ENCODE data around the gene MGMT.

Gene MGMT

GRCh38 chr10:129522041-129522585 lies 55.1 kb downstream of the MGMT start:
- DNase-seq, result no peak

DNA sequence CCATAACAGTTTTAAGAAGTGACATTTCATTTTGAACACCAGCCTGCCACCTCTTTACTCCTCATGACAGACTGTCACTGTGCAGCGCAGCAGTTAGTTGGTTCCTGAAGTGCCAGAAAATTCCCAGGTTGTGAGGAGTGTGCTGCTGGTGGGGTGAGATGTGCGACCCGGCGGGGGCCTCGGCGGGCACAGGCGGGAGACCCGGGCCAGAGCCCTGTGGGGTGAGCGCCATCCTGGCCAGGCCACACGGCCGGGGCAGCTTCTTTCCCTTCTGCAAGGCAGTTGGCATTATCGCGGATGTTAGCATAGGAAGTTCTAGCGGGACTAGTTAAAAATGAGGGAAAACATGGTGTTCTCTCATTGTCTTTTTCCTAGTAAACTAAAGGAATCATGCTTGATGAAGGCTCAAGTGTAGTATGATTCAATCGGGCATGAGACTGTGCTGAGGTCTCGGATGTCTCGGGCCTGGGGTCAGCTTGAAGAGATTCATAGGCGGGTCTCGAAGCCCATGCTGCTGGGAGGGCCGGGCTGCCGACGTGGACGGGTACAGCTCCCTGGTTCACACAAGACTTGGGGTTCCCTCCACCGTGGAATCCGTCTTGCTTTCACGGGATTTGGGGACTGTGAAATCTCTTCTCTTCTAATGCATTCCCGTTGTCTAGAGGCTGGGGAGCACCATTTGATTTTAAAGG lies 56.1 kb downstream of the MGMT start:
- no peak for DNase-seq

GRCh38 chr10:129523723-129524316 lies 56.8 kb downstream of the MGMT start:
- no peak for DNase-seq

DNA sequence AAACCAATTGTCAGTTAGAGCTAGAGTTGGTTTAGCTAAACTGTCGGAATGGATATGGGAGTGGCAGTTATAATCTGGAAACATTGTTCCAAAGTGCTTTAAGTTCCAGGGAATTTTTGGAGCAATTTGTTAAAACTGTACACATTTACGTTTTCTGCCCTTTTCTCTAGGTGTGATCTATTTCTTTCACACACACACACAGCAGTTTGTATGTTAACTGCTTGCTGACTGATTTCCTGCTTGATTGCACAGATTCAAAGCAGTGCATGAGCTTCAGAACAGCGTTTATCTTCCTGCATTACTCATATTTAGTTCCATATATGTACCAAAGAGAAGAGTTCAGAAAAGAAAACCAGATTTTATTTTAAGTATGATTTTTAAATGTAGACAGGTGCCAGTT lies 57.9 kb downstream of the MGMT start:
- no peak for DNase-seq

- no peak for DNase-seq
Measured at GRCh38 chr10:129525401-129525801, 58.4 kb downstream of the MGMT start.

- DNase-seq, result no peak
Measured at GRCh38 chr10:129526943-129527342, 59.9 kb downstream of the MGMT start.

- no peak for DNase-seq
Measured at GRCh38 chr10:129528376-129528978, 61.4 kb downstream of the MGMT start.

GRCh38 chr10:129530581-129530980 lies 63.5 kb downstream of the MGMT start:
- no peak for DNase-seq

DNA sequence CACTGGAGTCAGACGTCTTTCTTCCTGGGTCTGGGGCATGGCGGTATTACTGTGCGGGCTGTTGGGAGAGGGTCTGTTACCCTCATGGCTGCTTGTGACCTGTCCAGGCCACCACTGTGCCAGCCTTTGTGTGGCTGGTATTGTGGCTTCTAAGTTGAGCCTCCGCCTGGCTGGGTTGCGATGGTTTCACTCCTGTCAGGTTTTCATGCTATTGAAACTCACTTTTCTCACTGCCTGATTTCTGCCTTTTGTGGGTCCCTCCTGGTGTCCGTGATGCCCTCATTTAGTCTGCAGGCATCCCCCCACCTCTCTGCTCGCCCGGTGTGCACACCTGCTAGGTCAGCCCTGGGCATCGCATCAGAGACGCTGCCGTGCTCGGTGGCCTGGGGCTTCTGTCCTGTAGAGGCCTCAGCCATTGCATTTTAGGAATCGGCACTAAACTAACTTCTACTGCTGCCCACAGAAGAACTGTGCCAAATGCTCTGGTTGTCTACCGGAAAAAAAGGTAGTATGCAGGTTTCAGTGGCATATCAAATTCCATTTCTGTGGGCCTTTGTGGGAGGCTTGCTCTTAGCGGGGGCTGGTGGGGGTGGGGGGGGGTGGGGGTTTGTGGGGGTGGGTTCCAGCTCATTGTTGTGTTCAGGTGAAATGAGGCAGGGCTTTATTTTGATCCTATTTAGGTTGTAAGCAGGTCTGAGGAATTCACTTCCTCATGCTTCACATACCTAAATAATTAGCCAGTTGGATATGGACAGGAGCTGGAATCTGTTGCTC lies 64.3 kb downstream of the MGMT start:
- DNase-seq, result no peak

GRCh38 chr10:129531969-129532660 lies 65.1 kb downstream of the MGMT start:
- no peak for DNase-seq

DNA sequence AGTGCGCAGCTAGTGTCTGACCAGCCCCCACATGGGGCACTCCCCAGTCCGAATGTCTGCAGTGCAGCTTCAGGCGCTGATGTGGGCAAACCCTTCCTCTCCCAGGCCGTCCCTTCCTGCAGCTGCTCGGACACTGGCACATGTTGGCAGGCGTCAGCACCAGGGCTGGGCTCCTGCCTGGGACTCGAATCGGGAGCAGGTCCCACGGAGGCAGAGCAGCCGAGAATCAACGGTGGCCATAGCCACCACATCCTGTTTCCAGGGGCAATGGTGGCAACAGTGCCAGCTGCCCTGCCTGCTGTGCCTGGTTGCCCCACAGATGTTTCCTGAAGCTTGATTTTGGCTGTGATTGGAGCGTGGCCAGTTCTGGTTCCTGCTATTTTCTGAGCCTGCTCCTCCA lies 65.8 kb downstream of the MGMT start:
- no peak for DNase-seq

GRCh38 chr10:129533281-129533680 lies 66.2 kb downstream of the MGMT start:
- DNase-seq, result no peak

GRCh38 chr10:129534826-129535225 lies 67.8 kb downstream of the MGMT start:
- DNase-seq, result no peak

GRCh38 chr10:129536336-129536735 lies 69.3 kb downstream of the MGMT start:
- DNase-seq, result no peak

DNA sequence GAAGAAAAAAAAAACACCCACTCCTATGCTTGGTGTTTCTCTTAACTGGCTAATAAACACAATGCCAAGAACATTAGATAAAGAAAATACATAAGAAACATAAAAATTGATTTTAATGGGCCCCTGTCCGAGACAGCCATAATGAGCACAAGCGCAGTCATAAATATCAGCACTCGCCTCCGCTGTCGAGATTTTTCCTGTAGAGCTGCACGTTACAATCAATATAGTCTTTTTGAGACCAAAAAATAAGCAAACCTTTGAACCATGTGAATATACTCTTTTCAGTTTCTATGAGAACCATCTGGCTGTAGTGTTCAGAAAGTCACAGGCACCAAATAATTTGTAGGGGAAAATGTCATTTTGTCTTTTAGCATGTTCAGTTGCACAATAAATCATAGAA lies 70.1 kb downstream of the MGMT start:
- no peak for DNase-seq

DNA sequence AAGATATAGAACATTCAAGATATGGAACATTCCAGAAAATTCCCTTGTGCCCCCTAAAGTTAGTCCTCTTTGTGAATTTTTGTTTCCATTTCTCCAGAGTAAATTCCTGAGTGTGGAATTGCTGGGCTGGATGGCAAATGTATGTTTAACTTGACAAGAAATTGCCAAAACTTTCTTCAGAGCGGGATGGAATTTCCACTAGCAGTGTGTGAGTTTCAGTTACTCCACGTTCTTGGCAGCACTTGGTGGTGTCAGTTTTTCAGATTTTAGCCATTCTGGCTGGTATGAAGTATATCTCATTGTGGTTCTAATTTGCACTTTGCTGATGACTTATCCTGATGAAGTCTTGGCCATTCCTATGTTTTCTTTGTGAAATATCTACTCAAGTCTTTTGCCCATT lies 71.2 kb downstream of the MGMT start:
- no peak for DNase-seq

DNA sequence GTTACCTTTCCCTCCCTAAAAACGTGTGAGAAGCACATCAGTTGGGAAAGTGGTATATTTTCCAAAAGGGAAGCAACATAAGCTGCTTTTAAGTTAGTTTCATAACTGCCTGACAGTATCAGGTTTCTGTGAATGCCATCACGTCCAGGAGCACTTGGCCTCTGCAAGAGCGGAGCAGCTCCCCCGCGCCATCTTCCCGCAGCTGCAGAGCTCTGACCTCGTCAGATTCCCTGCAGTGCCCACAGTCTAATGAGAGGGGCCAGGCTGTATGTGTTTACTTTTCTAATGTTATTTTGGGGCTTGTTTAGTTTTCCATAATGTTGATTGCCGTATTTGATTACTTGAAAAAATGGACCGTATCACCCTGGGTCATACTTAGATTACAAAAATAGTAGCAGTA lies 74.2 kb downstream of the MGMT start:
- no peak for DNase-seq

DNA sequence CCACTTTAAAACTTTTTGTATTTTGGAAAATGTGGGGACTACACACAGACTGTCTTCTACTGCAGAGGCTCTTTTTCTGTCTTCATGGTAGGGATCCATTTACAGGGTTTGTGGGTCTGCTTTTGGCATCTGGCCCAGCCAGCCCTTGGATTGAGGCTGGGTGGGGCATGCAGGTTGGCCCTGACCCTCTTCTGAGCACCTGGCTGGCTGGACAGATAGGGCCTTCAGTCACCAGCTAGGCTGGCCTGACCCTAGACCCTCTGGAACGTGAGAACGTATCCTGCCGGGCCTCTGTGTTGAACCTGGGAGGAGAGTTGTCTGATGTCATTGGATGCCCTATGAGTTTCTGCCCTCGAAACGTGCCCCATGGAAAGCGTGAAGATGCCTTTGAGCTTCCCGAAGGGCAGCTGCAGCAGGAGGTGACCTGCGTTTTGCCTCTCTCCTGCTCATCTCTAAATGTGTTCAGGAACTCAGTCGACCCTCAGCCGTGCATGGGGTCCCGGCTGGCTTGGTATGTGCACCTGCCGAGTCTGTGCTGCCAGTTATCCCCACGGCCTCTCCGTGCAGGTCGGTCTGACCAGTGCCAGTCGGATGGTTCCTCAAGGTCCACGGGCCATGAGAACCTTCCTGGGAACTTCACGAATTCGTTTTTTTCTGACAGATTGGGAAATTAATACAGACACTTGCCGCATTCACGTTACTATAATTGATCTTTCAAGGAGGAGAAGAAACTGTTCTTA lies 74.9 kb downstream of the MGMT start:
- DNase-seq, result no peak

- no peak for DNase-seq
Measured at GRCh38 chr10:129542589-129542988, 75.5 kb downstream of the MGMT start.

DNA sequence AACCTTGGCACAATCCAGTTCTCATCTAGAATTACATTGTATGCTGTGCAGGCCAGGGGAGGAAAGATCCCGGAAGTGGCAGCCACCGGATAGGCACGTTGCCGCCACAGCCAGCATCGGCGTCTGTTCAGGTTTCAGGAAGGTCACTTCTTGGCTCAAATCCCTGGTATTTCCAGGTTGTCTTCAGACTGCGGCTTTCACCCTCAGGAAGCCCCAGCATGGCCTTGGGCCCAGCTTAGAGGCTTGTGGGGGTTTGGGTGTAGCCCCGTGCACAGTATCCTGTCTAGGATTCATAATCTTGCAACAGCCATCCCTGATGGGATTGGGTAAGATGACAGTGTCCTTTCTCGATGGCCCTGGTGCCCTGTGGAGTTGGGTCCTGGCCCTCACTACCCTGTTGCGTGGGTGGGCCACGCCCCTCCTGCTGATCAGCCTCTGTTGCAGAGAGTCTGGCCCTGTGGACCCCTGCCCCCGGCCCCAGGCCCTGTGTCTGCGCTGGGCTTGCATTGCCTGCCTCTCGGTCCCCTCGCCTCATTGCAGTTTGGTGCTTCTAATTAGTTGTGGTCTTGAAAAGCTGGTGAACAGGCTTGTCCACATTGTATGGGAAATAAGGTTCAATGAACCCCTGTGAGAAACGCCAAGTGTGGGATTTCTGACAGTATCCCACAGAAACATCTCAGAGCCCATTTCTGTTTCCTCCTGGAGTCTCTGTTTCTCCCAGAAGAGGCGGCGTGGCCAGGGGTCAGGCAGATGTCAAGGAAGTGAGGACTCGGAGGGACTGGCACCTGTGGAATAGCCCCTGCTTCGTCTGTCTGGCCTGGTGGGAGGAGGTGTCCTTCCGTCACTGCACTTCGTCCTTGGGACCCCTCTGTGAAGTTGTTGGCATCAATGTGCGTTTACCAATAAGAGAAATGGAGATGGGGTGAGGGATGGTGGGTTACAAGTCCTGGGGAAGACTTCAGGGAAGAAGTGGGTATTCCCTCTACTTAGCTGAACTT lies 77.5 kb downstream of the MGMT start:
- no peak for DNase-seq

DNA sequence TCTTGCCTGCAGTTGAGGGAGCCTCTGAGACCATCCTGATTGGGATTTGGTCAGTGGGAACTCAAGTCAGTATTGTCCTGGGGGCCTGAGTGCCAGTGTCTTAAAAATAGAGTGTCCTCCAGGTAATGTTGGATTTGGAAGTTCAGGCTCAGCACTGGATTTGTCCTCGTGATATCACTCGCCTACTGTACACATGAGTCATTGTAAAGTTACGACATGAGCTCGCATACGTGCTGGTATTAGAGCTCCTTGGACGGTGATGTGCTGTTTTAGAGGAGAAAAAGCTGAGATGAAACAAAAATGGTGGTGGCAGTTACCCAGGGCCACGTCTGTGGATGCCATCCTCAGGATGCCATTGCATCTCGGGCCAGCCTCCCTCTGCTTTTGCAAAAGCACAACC lies 78.2 kb downstream of the MGMT start:
- DNase-seq, result no peak
